Breast epithelium (tissue), 3 donors: ENCODE data around the gene DNAJB8.

Experiments used
- CTCF ChIP-seq, 3 donors: fragments of 450-650 bp; IDR thresholded peaks; one replicate each; pipeline ENCODE4 v1.5.1; 2016 to 2017; ENCODE audit warnings: antibody characterized with exemption in 3 of 3, mild to moderate bottlenecking in 3 of 3, moderate library complexity in 3 of 3
- POLR2A ChIP-seq: fragments of 450-650 bp; IDR thresholded peaks from one replicate; pipeline ENCODE4 v1.6.1; 2016; ENCODE audit warnings: antibody characterized with exemption, mild to moderate bottlenecking, moderate library complexity
- POLR2AphosphoS5 ChIP-seq, 3 donors: sonication (generic); formaldehyde crosslinking; IDR thresholded peaks; one replicate each; pipeline ENCODE4 v1.6.1; 2017; ENCODE audit warnings: antibody characterized with exemption in 3 of 3

DNA sequence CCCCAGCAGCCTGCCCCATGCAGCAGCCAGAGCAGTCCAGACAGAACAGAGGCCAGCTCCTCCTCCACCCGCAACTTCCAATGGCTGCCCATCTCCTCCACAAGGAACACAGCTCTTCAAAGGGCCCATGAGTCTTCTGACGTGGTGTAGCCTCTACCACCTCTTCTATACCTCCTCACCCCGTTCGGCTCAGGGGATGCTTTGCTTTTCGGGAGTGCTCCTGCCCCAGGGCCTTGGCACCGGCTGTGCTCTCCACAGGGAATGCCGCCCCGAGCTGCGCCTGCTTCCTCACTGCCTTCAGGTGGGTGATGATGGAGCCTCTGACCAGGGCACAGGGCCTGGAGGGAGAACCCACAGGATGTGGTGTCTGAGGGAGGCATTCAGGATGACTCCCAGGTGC is 14.6 kb downstream of the DNAJB8 start:
- TF ChIP-seq CTCF (IDR thresholded peaks at IDR 0.05) (no peak), POLR2A (no peak), POLR2AphosphoS5 (IDR thresholded peaks at IDR 0.05) (no peak)
